GM12878 (cell line): ENCODE data around the gene FLOT1. TPM values are rescaled to one million over a fixed set of nuclear protein-coding genes. Genes with fewer than 3 reads are reported as not detected.

Experiments used
- ATAC-seq: fragments of 200-7000 bp; cut with Tn5 transposase; 3 replicates; pipeline ENCODE4 v1.9.1; 2020; ENCODE audit warnings: mild to moderate bottlenecking, moderate library complexity
- BruUV-seq: library from RNA; stranded (reverse); fragments of 400-500 nt; replicated peaks from 2 replicates; lab custom pipeline; 2021; lab: Mats Ljungman, UMichigan
- CTCF ChIA-PET: fragments of 300-600 bp; sonication (Branson Sonifier 250); formaldehyde crosslinking; extraction: SDS; loops from one replicate; lab custom pipeline; 2021; ENCODE audit warnings: inconsistent platforms; lab: Yijun Ruan, JAX
- POLR2A ChIA-PET: fragments of 350-600 bp; formaldehyde crosslinking; extraction: SDS; loops from one replicate; lab custom pipeline; 2021; ENCODE audit warnings: inconsistent platforms; lab: Charles Lee
- RAD21 ChIA-PET: fragments of 300-600 bp; sonication (Branson Sonifier 250); formaldehyde crosslinking; loops from one replicate; lab custom pipeline; 2023; ENCODE audit warnings: antibody characterized with exemption; ENCODE audit not compliant: unreplicated experiment; lab: Charles Lee
- SMC1A ChIA-PET: fragments of 300-600 bp; sonication (Branson Sonifier 250); formaldehyde crosslinking; loops from one replicate; lab custom pipeline; 2023; ENCODE audit not compliant: unreplicated experiment, uncharacterized antibody; lab: Charles Lee
- DNase-seq: peaks from one replicate; pipeline ENCODE4 v3.0.0-alpha.2; 2011; ENCODE audit warnings: low read depth, low spot score
- FAIRE-seq: peaks from 3 replicates; lab custom pipeline; 2011; peaks lifted over from hg19 to GRCh38; lab: Jason Lieb, UNC
- H2AFZ ChIP-seq: 2 replicates; pipeline ENCODE4 v1.6.0; 2011; ENCODE audit warnings: low read depth, low read length, control low read depth; ENCODE audit not compliant: control insufficient read depth
- H3K27ac ChIP-seq: 2 replicates; pipeline ENCODE4 v1.5.1; 2011; ENCODE audit warnings: control low read depth; ENCODE audit not compliant: control insufficient read depth, insufficient read depth
- H3K27me3 ChIP-seq, 2 experiments: replicated peaks in 1 of 2; 2 replicates each; pipeline versions ENCODE4 v1.6.0 to v1.6.1; 2011; ENCODE audit warnings: low read length in 1 of 2; ENCODE audit not compliant: control insufficient read depth in 2 of 2, insufficient read depth in 2 of 2
- H3K36me3 ChIP-seq, 2 experiments: 2 replicates each; pipeline ENCODE4 v1.5.1; 2011; ENCODE audit warnings: low read length in 1 of 2; ENCODE audit not compliant: control insufficient read depth in 2 of 2, insufficient read depth in 2 of 2
- H3K4me1 ChIP-seq: 2 replicates; pipeline ENCODE4 v1.6.1; 2011; ENCODE audit warnings: mild to moderate bottlenecking, low read length, moderate library complexity, mixed read lengths; ENCODE audit not compliant: control insufficient read depth, insufficient read depth
- H3K4me2 ChIP-seq: 2 replicates; pipeline ENCODE4 v1.6.0; 2011; ENCODE audit warnings: control low read depth; ENCODE audit not compliant: control insufficient read depth, insufficient read depth
- H3K4me3 ChIP-seq: fragments of 200-600 bp; sonication (generic); 2 replicates; pipeline ENCODE4 v1.5.1; 2016
- H3K79me2 ChIP-seq: 2 replicates; pipeline ENCODE4 v1.6.0; 2011; ENCODE audit warnings: low read length; ENCODE audit not compliant: control insufficient read depth, insufficient read depth
- H3K9ac ChIP-seq: 2 replicates; pipeline ENCODE4 v1.8.0; 2011; ENCODE audit warnings: low read length, control low read depth, mixed read lengths; ENCODE audit not compliant: control insufficient read depth, insufficient read depth
- H3K9me3 ChIP-seq: replicated peaks from 3 replicates; pipeline ENCODE4 v1.5.1; 2011; ENCODE audit warnings: mild to moderate bottlenecking, low read length; ENCODE audit not compliant: control insufficient read depth, insufficient read depth
- H4K20me1 ChIP-seq: 2 replicates; pipeline ENCODE4 v1.6.0; 2011; ENCODE audit not compliant: control insufficient read depth, insufficient read depth
- BCLAF1 ChIP-seq: fragments of 450-650 bp; IDR thresholded peaks from 2 replicates; pipeline ENCODE4 v1.6.1; 2017; ENCODE audit warnings: antibody characterized with exemption, mild to moderate bottlenecking, moderate library complexity
- E4F1 ChIP-seq: fragments of 450-650 bp; IDR thresholded peaks from 2 replicates; pipeline ENCODE4 v1.6.1; 2018; ENCODE audit warnings: borderline replicate concordance, mild to moderate bottlenecking; ENCODE audit not compliant: partially characterized antibody
- ESRRA ChIP-seq: IDR thresholded peaks from 2 replicates; pipeline ENCODE4 v1.6.1; 2012; ENCODE audit warnings: mild to moderate bottlenecking, low read length, improper control_type of control experiment
- HDAC6 ChIP-seq: fragments of 200-600 bp; sonication (generic); IDR thresholded peaks from one replicate; pipeline ENCODE4 v1.8.0; 2017; ENCODE audit warnings: antibody characterized with exemption; ENCODE audit not compliant: unreplicated experiment
- IRF3 ChIP-seq: fragments of 450-650 bp; IDR thresholded peaks from 2 replicates; pipeline ENCODE4 v1.6.1; 2014; ENCODE audit warnings: mild to moderate bottlenecking
- KLF5 ChIP-seq: fragments of 450-650 bp; IDR thresholded peaks from 2 replicates; pipeline ENCODE4 v1.6.1; 2014; ENCODE audit warnings: mild to moderate bottlenecking; ENCODE audit not compliant: partially characterized antibody
- MEF2A ChIP-seq: IDR thresholded peaks from 2 replicates; pipeline ENCODE4 v1.6.1; 2011; ENCODE audit warnings: low read depth, mild to moderate bottlenecking, low read length, moderate library complexity; ENCODE audit not compliant: insufficient read depth
- NFIC ChIP-seq: IDR thresholded peaks from 2 replicates; pipeline ENCODE4 v1.6.1; 2012; ENCODE audit warnings: low read depth, mild to moderate bottlenecking, inconsistent platforms, low read length, moderate library complexity
- NRF1 ChIP-seq: conservative IDR thresholded peaks from 2 replicates; pipeline ENCODE4 v1.6.1; 2011; ENCODE audit warnings: mild to moderate bottlenecking, low read depth, low read length, improper control_type of control experiment
- RBBP5 ChIP-seq: fragments of 200-600 bp; sonication (generic); conservative IDR thresholded peaks from 2 replicates; pipeline ENCODE4 v1.6.1; 2016
- RUNX3 ChIP-seq: IDR thresholded peaks from 2 replicates; pipeline ENCODE4 v1.6.1; 2012; ENCODE audit warnings: low read length, inconsistent platforms
- TAF1 ChIP-seq: IDR thresholded peaks from 2 replicates; pipeline ENCODE4 v1.6.1; 2011; ENCODE audit warnings: mild to moderate bottlenecking, low read depth, low read length, borderline replicate concordance
- TCF7 ChIP-seq: IDR thresholded peaks from 2 replicates; pipeline ENCODE4 v1.6.1; 2014; ENCODE audit warnings: antibody characterized with exemption, borderline replicate concordance
- WRNIP1 ChIP-seq: IDR thresholded peaks from 2 replicates; pipeline ENCODE4 v1.6.1; 2011; ENCODE audit warnings: low read depth, low read length, improper control_type of control experiment, borderline replicate concordance
- ZNF207 ChIP-seq: fragments of 450-650 bp; IDR thresholded peaks from 2 replicates; pipeline ENCODE4 v1.6.1; 2014; ENCODE audit warnings: antibody characterized with exemption, mild to moderate bottlenecking, borderline replicate concordance
- WGBS: methylation state at CpG from one replicate; pipeline ENCODE4 v1.1.6; 2016; ENCODE audit warnings: low lambda C conversion rate; ENCODE audit not compliant: insufficient replicate concordance, insufficient coverage; ENCODE audit errors: missing lambda C conversion rate; 5-methylcytosine and 5-hydroxymethylcytosine counted together
- in situ Hi-C: fragments of 300-500 bp; cut with MboI; formaldehyde crosslinking; loops from 9 replicates; pipeline ENCODE4 v1.14.3; 2018; ENCODE audit warnings: mixed read lengths
- intact Hi-C: fragments of 100-400 bp; cut with micrococcal nuclease; formaldehyde crosslinking; loops from one replicate; pipeline ENCODE4 v1.14.2; 2022; ENCODE audit not compliant: unreplicated experiment
- polyA plus RNA-seq, 11 experiments: library from polyadenylated mRNA; depleted of rRNA in 4 of 11; unstranded in 6 of 11; stranded (reverse) in 5 of 11; fragments of >200 nt; fragmentation: Nextera tagmentation in 4 of 11; fragmentation: Illumina TruSeq in 1 of 11; extraction: Ambion mirVana in 4 of 11; extraction: Trizol in 1 of 11; gene quantifications; 1 replicate in 1 of 11; 2 replicates in 10 of 11; pipeline versions ENCODE4 v1.2.1 to v1.2.3, GENCODE V29; 2011 to 2016; ENCODE audit warnings: inconsistent platforms in 2 of 11, missing spikeins in 2 of 11, low read depth in 1 of 11
- total RNA-seq, 4 experiments: library from RNA; depleted of rRNA in 3 of 4; stranded (reverse); fragments of >200 nt in 3 of 4; fragmentation: Illumina TruSeq in 1 of 4; extraction: Trizol in 1 of 4; gene quantifications; 2 replicates each; pipeline versions ENCODE4 v1.2.1 to v1.2.3, GENCODE V29; 2013 to 2021

Gene FLOT1
- total and polyA plus RNA-seq, 10 of the 15 experiments (the other 5 are each of a cell fraction or from before 2014, with no cell fraction given) = 12.3 to 153 (median 112) TPM

- no peak for TF ChIP-seq MEF2A
- no peak for TF ChIP-seq ESRRA
- no peak for TF ChIP-seq ZNF207
- no peak for TF ChIP-seq RBBP5
Measured at GRCh38 chr6:30779850-30780641, 37.6 kb upstream of the FLOT1 start (continued).

GRCh38 chr6:30778001-30778635 lies 35.6 kb upstream of the FLOT1 start:
- ATAC-seq = no peak
- H2AFZ ChIP-seq = no peak overlapping the region
- DNase-seq = no peak
- H4K20me1 ChIP-seq = no peaks in the 10 kb centered on the region
- intact Hi-C loops (no loop called here), in situ Hi-C loops (no loop called here)
- H3K4me3 ChIP-seq = no peak overlapping the region
- peaks cover 12% of the 10 kb centered on the region for H3K4me1 ChIP-seq
- no peaks in the 10 kb centered on the region for H3K79me2 ChIP-seq
- SMC1A ChIA-PET = interaction anchor here (3.1 kb wide), 1 partner anchor 11 kb away, joined by 22 read pairs; no protein-coding TSS in a partner anchor
- 83% methylated on average over 3 of the region's 3 CpGs for WGBS
- no peaks in the 10 kb centered on the region for H3K36me3 ChIP-seq
- H3K9me3 ChIP-seq = no peaks in the 10 kb centered on the region
- TF ChIP-seq KLF5 (no peak), E4F1 (no peak), BCLAF1 (no peak), TCF7 (no peak), HDAC6 (no peak), TAF1 (no peak), IRF3 (no peak), RUNX3 (no peak), NRF1 (no peak), RBBP5 (no peak), WRNIP1 (no peak), NFIC (no peak)
- no TSS peak for BruUV-seq
- no peak for FAIRE-seq
- H3K27me3 ChIP-seq = no peaks in the 10 kb centered on the region
- H3K27ac ChIP-seq = no peak overlapping the region
- H3K4me2 ChIP-seq = no peak overlapping the region
- no peak overlapping the region for H3K9ac ChIP-seq
- POLR2A ChIA-PET = no interaction called here
- RAD21 ChIA-PET = interaction anchor here (1.4 to 1.5 kb wide), 2 partner anchors 13 to 20 kb away, joined by 4 read pairs; no protein-coding TSS in a partner anchor
- CTCF ChIA-PET = interaction anchor here (1.4 to 3.1 kb wide), 2 partner anchors 11 to 43 kb away, joined by 4 to 10 read pairs; no protein-coding TSS in a partner anchor
